Skeletal muscle satellite cell (primary cell): ENCODE results near the gene MTUS2.

ENCODE experiments used
- H3K27me3 ChIP-seq: 2 replicates; pipeline ENCODE4 v1.7.0; 2013; ENCODE audit warnings: low read length; ENCODE audit not compliant: control insufficient read depth, insufficient read depth
- H3K36me3 ChIP-seq: 2 replicates; pipeline ENCODE4 v1.7.0; 2013; ENCODE audit warnings: mild to moderate bottlenecking, control low read depth, low read length; ENCODE audit not compliant: insufficient read depth
- H3K4me1 ChIP-seq: 2 replicates; pipeline ENCODE4 v1.7.0; 2013; ENCODE audit warnings: low read length; ENCODE audit not compliant: control insufficient read depth, insufficient read depth
- H3K4me2 ChIP-seq: 2 replicates; pipeline ENCODE4 v1.7.0; 2013; ENCODE audit warnings: mild to moderate bottlenecking, low read length
- H3K4me3 ChIP-seq: 2 replicates; pipeline ENCODE4 v1.7.0; 2013; ENCODE audit warnings: low read length
- H3K9ac ChIP-seq: 2 replicates; pipeline ENCODE4 v1.7.0; 2013; ENCODE audit warnings: mild to moderate bottlenecking, low read depth, low read length, moderate library complexity
- H3K9me3 ChIP-seq: replicated peaks from 2 replicates; pipeline ENCODE4 v1.7.0; 2013; ENCODE audit warnings: mild to moderate bottlenecking, control low read depth, low read length

MTUS2 gene

DNA sequence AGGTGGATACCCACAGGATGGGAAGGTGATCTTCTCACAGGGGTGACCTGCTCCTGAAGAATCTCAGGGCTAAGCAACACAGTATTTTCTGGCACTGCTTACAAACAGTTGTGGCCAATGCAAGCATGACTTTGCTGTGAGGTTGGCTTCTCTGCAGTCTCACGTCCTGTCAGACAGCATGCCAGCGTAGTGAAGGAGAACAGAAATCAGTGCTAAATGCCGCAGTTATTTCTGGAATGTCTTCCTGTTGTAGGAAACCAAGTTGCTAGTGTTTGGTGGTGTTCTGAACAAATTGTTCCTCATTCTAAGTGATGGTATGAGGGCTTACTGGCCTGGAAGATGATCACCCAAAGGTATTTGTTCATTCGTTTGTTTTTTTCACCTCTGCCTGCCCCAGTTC, 320.1 kb downstream of the MTUS2 start:
- H3K4me3 ChIP-seq, result no peak overlapping the region
- peaks cover 9% of the 10 kb centered on the region for H3K9me3 ChIP-seq
- peak overlapping the region; percentile 66 for H3K9ac ChIP-seq
- peaks cover 6% of the 10 kb centered on the region for H3K4me1 ChIP-seq
- no peaks in the 10 kb centered on the region for H3K27me3 ChIP-seq
- H3K4me2 ChIP-seq, result peak overlapping the region; percentile 44
- H3K36me3 ChIP-seq, result no peaks in the 10 kb centered on the region

DNA sequence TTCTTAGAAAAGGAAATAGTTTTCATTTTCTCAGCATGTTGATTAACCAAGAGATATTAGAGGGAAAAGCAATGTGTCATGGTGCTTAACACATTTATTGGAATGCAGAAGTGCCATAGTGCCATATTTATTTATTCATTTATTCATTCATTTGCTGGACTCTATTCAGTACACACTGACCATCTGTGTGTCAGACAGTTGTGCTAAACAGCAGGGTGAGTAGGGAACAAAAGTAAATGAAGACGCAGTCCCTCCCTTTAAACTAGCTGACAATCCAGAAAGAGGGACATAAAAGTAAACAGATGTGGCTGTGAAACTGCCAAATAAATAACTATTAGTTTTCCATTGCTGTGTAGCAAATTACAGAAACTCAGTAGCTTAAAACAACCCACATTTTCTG, 323.7 kb downstream of the MTUS2 start:
- H3K4me3 ChIP-seq, result no peak overlapping the region
- H3K4me1 ChIP-seq, result peaks cover 6% of the 10 kb centered on the region
- H3K9me3 ChIP-seq, result no peaks in the 10 kb centered on the region
- H3K36me3 ChIP-seq, result no peaks in the 10 kb centered on the region
- H3K9ac ChIP-seq, result no peak overlapping the region
- no peaks in the 10 kb centered on the region for H3K27me3 ChIP-seq
- H3K4me2 ChIP-seq, result no peak overlapping the region

DNA sequence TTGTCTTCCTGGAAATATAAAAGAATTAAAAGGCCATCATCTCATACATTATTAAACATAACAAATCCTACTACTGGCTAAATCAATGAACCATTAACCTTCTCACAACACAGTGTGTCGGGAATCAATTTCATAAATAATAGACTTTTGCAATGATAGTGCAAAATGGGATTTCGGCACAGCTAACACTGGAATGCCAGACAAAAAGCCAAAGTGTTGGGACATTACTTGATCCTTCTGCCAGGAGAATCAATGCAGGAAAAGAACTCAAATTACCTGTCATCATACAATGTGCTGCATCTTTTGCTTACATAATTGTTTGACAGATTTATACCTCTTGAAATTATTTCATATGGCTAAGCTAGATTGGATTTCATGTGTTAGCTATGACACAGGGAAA, 334.3 kb downstream of the MTUS2 start:
- Histone ChIP-seq H3K36me3 (no peaks in the 10 kb centered on the region), H3K4me1 (no peaks in the 10 kb centered on the region), H3K9ac (no peak overlapping the region), H3K9me3 (no peaks in the 10 kb centered on the region), H3K4me2 (no peak overlapping the region), H3K27me3 (no peaks in the 10 kb centered on the region), H3K4me3 (no peak overlapping the region)

GRCh38 chr13:29156136-29156535, 336.0 kb downstream of the MTUS2 start:
- no peaks in the 10 kb centered on the region for H3K4me1 ChIP-seq
- H3K4me2 ChIP-seq, result no peak overlapping the region
- H3K4me3 ChIP-seq, result no peak overlapping the region
- H3K9ac ChIP-seq, result no peak overlapping the region
- H3K36me3 ChIP-seq, result no peaks in the 10 kb centered on the region
- no peaks in the 10 kb centered on the region for H3K9me3 ChIP-seq
- no peaks in the 10 kb centered on the region for H3K27me3 ChIP-seq

- Histone ChIP-seq H3K27me3 (no peaks in the 10 kb centered on the region), H3K36me3 (no peaks in the 10 kb centered on the region), H3K4me2 (no peak overlapping the region), H3K9me3 (no peaks in the 10 kb centered on the region), H3K9ac (no peak overlapping the region), H3K4me1 (no peaks in the 10 kb centered on the region), H3K4me3 (no peak overlapping the region)
Observed at GRCh38 chr13:29159871-29160270, 339.7 kb downstream of the MTUS2 start.

DNA sequence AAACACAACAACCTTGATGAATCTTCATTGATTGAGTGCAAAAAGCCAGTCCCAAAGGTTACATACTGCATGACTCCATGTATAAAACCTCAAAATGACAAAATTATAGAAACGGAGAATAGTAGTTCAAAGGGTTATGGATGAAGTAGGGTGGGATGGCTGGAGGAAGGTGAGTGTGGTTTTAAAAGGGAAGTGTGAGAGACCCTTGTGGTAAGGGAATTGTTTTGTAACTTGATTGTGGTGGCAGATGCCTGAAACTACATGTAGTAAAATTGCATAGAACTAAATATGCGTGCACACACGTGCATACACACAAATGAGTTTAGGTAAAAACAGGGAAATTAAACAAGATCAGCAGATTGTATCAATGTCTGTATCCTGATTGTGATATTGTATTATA, 340.7 kb downstream of the MTUS2 start:
- Histone ChIP-seq H3K27me3 (no peaks in the 10 kb centered on the region), H3K9ac (no peak overlapping the region), H3K4me2 (no peak overlapping the region), H3K9me3 (no peaks in the 10 kb centered on the region), H3K4me1 (no peaks in the 10 kb centered on the region), H3K4me3 (no peak overlapping the region), H3K36me3 (no peaks in the 10 kb centered on the region)

- H3K36me3 ChIP-seq, result no peaks in the 10 kb centered on the region
- H3K9me3 ChIP-seq, result no peaks in the 10 kb centered on the region
- H3K9ac ChIP-seq, result no peak overlapping the region
- no peak overlapping the region for H3K4me2 ChIP-seq
- no peak overlapping the region for H3K4me3 ChIP-seq
- no peaks in the 10 kb centered on the region for H3K4me1 ChIP-seq
- H3K27me3 ChIP-seq, result no peaks in the 10 kb centered on the region
Observed at GRCh38 chr13:29161676-29162075, 341.5 kb downstream of the MTUS2 start.

GRCh38 chr13:29162638-29163235, 342.6 kb downstream of the MTUS2 start:
- Histone ChIP-seq H3K4me3 (no peak overlapping the region), H3K27me3 (no peaks in the 10 kb centered on the region), H3K9ac (no peak overlapping the region), H3K4me1 (no peaks in the 10 kb centered on the region), H3K4me2 (no peak overlapping the region), H3K36me3 (no peaks in the 10 kb centered on the region), H3K9me3 (no peaks in the 10 kb centered on the region)

GRCh38 chr13:29164116-29164515, 344.0 kb downstream of the MTUS2 start:
- no peak overlapping the region for H3K4me2 ChIP-seq

GRCh38 chr13:29165216-29165615, 345.1 kb downstream of the MTUS2 start:
- Histone ChIP-seq H3K4me1 (no peaks in the 10 kb centered on the region), H3K9me3 (no peaks in the 10 kb centered on the region), H3K9ac (no peak overlapping the region), H3K27me3 (no peaks in the 10 kb centered on the region), H3K36me3 (no peaks in the 10 kb centered on the region), H3K4me3 (no peak overlapping the region), H3K4me2 (no peak overlapping the region)

More at GRCh38 chr13:29164116-29164515, 344.0 kb downstream of the MTUS2 start:
- Histone ChIP-seq H3K27me3 (no peaks in the 10 kb centered on the region), H3K4me3 (no peak overlapping the region), H3K36me3 (no peaks in the 10 kb centered on the region), H3K9ac (no peak overlapping the region), H3K9me3 (no peaks in the 10 kb centered on the region), H3K4me1 (no peaks in the 10 kb centered on the region)

DNA sequence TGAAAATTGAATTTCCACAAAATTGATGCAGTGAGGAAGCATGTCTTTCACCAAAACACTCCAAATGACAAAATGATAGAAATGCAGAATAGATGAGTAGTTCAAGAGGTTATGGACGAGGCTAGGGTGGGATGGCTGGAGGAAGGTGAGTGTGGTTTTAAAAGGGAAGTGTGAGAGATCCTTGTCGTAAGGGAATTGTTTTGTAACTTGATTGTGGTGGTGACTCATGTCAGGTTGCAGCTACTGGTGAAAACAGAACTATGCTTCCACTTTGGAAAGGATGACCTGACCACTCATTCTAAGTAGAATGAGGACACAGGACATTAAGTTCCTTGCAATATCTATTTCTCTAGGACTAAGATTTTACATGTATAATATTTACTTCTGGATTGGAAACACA, 345.7 kb downstream of the MTUS2 start:
- Histone ChIP-seq H3K9me3 (peaks cover 2% of the 10 kb centered on the region), H3K9ac (no peak overlapping the region), H3K4me1 (no peaks in the 10 kb centered on the region), H3K4me2 (no peak overlapping the region), H3K36me3 (no peaks in the 10 kb centered on the region), H3K4me3 (no peak overlapping the region), H3K27me3 (no peaks in the 10 kb centered on the region)

GRCh38 chr13:29170436-29171082, 350.4 kb downstream of the MTUS2 start:
- no peaks in the 10 kb centered on the region for H3K27me3 ChIP-seq

More at GRCh38 chr13:29170436-29171082, 350.4 kb downstream of the MTUS2 start:
- H3K9ac ChIP-seq, result no peak overlapping the region
- H3K4me3 ChIP-seq, result no peak overlapping the region
- no peaks in the 10 kb centered on the region for H3K4me1 ChIP-seq
- no peak overlapping the region for H3K4me2 ChIP-seq
- H3K9me3 ChIP-seq, result peaks cover 3% of the 10 kb centered on the region
- no peaks in the 10 kb centered on the region for H3K36me3 ChIP-seq
